ENCODE data around the gene MARCHF3.

MARCHF3 gene

GRCh38 chr5:126826619-126827215 lies 203.6 kb downstream of the MARCHF3 start:
- TF ChIP-seq CTCF (conservative IDR thresholded peaks at IDR 0.05; ENCODE audit: low read depth, low read length) = no peak
- Histone ChIP-seq H3K9ac (no peak overlapping the region), H3K79me2 (ENCODE audit: insufficient read depth, low read depth) (peaks cover 17% of the 10 kb centered on the region), H3K27ac (no peak overlapping the region), H4K20me1 (ENCODE audit: insufficient read depth) (no peaks in the 10 kb centered on the region), H2AFZ (ENCODE audit: low read depth) (no peak overlapping the region), H3K4me3 (IDR thresholded peaks at IDR 0.05; ENCODE audit: insufficient read depth, low read depth, low read length) (no peak overlapping the region), H3K4me1 (ENCODE audit: low read depth, poor library complexity, severe bottlenecking) (peaks cover 10% of the 10 kb centered on the region), H3K4me2 (no peak overlapping the region), H3K27me3 (ENCODE audit: insufficient read depth, low read depth) (no peaks in the 10 kb centered on the region), H3K36me3 (ENCODE audit: insufficient read depth) (peaks cover 37% of the 10 kb centered on the region)

- peaks cover 19% of the 10 kb centered on the region for H3K4me1 ChIP-seq (ENCODE audit: low read depth, poor library complexity, severe bottlenecking)
- no peak overlapping the region for H2AFZ ChIP-seq (ENCODE audit: low read depth)
- H3K36me3 ChIP-seq (ENCODE audit: insufficient read depth) = peaks cover 22% of the 10 kb centered on the region
- H4K20me1 ChIP-seq (ENCODE audit: insufficient read depth) = no peaks in the 10 kb centered on the region
- no peak for TF ChIP-seq CTCF (conservative IDR thresholded peaks at IDR 0.05; ENCODE audit: low read depth, low read length)
- H3K79me2 ChIP-seq (ENCODE audit: insufficient read depth, low read depth) = peaks cover 47% of the 10 kb centered on the region
- H3K4me3 ChIP-seq (IDR thresholded peaks at IDR 0.05; ENCODE audit: insufficient read depth, low read depth, low read length) = no peak overlapping the region
- H3K9ac ChIP-seq = no peak overlapping the region
- H3K27ac ChIP-seq = no peak overlapping the region
- H3K27me3 ChIP-seq (ENCODE audit: insufficient read depth, low read depth) = no peaks in the 10 kb centered on the region
- H3K4me2 ChIP-seq = no peak overlapping the region
Observed at GRCh38 chr5:126819253-126819652, 211.1 kb downstream of the MARCHF3 start.

- TF ChIP-seq CTCF (conservative IDR thresholded peaks at IDR 0.05; ENCODE audit: low read depth, low read length) = no peak
- peaks cover 47% of the 10 kb centered on the region for H3K79me2 ChIP-seq (ENCODE audit: insufficient read depth, low read depth)
- peaks cover 22% of the 10 kb centered on the region for H3K36me3 ChIP-seq (ENCODE audit: insufficient read depth)
- no peak overlapping the region for H2AFZ ChIP-seq (ENCODE audit: low read depth)
- no peaks in the 10 kb centered on the region for H4K20me1 ChIP-seq (ENCODE audit: insufficient read depth)
- no peaks in the 10 kb centered on the region for H3K27me3 ChIP-seq (ENCODE audit: insufficient read depth, low read depth)
- H3K4me2 ChIP-seq = no peak overlapping the region
- peaks cover 24% of the 10 kb centered on the region for H3K4me1 ChIP-seq (ENCODE audit: low read depth, poor library complexity, severe bottlenecking)
- H3K27ac ChIP-seq = no peak overlapping the region
- H3K9ac ChIP-seq = no peak overlapping the region
- no peak overlapping the region for H3K4me3 ChIP-seq (IDR thresholded peaks at IDR 0.05; ENCODE audit: insufficient read depth, low read depth, low read length)
Observed at GRCh38 chr5:126818736-126819135, 211.6 kb downstream of the MARCHF3 start.
